ENCODE measurements around the gene BRD3. TPM values are rescaled to one million over a fixed set of nuclear protein-coding genes. Genes with fewer than 3 reads are reported as not detected.

Gene BRD3
- total and polyA plus RNA-seq, 3 experiments from 2014 or later, result 35.5 to 41.5 (median 39.4) TPM

GRCh38 chr9:133998915-133999595 is 68.8 kb downstream of the BRD3 start:
- H3K27ac ChIP-seq (ENCODE audit: low read depth, low read length), result no peak overlapping the region
- H3K36me3 ChIP-seq (ENCODE audit: insufficient read depth, low read length), result no peaks in the 10 kb centered on the region
- no peak overlapping the region for H3K27ac Mint-ChIP-seq
- ChIA-PET CTCF (no interaction called here), POLR2A (no interaction called here)
- no peak for DNase-seq
- peaks cover 3% of the 10 kb centered on the region for H3K4me1 ChIP-seq (ENCODE audit: insufficient read depth, low read length)
- no peaks in the 10 kb centered on the region for H3K27me3 ChIP-seq (ENCODE audit: insufficient read depth, low read length, poor library complexity, severe bottlenecking)
- peaks cover 9 to 16% of the 10 kb centered on the region in 2 donors for H3K27me3 Mint-ChIP-seq
- no peaks in the 10 kb centered on the region for H3K9me3 ChIP-seq (ENCODE audit: low read length)
- H3K4me3 ChIP-seq (ENCODE audit: low read length), result no peak overlapping the region
- peaks cover 0 to 4% (median 0%) of the 10 kb centered on the region in 3 donors for H3K4me1 Mint-ChIP-seq
- no peaks in the 10 kb centered on the region for H3K9me3 Mint-ChIP-seq
- H3K36me3 Mint-ChIP-seq, result no peaks in the 10 kb centered on the region
- no peak overlapping the region for H3K4me3 Mint-ChIP-seq

GRCh38 chr9:133997584-133997983 is 70.2 kb downstream of the BRD3 start:
- Histone ChIP-seq H3K4me1 (ENCODE audit: insufficient read depth, low read length) (peaks cover 11% of the 10 kb centered on the region), H3K9me3 (ENCODE audit: low read length) (no peaks in the 10 kb centered on the region), H3K36me3 (ENCODE audit: insufficient read depth, low read length) (no peaks in the 10 kb centered on the region), H3K4me3 (ENCODE audit: low read length) (no peak overlapping the region), H3K27me3 (ENCODE audit: insufficient read depth, low read length, poor library complexity, severe bottlenecking) (no peaks in the 10 kb centered on the region), H3K27ac (ENCODE audit: low read depth, low read length) (no peak overlapping the region)
- DNase-seq, result no peak
- Mint-ChIP-seq H3K27me3 (peaks cover 7 to 12% of the 10 kb centered on the region in 2 donors), H3K36me3 (no peaks in the 10 kb centered on the region), H3K27ac (no peak overlapping the region), H3K4me3 (no peak overlapping the region), H3K9me3 (no peaks in the 10 kb centered on the region), H3K4me1 (peaks cover 0 to 11% (median 1%) of the 10 kb centered on the region in 3 donors)
- ChIA-PET POLR2A (no interaction called here), CTCF (interaction anchor here (1.2 to 4.8 kb wide), 3 partner anchors 26 to 211 kb away, joined by 3 to 57 read pairs (median 3); no protein-coding TSS in a partner anchor)

GRCh38 chr9:133996531-133997520 is 71.0 kb downstream of the BRD3 start:
- DNase-seq, result no peak
- Histone ChIP-seq H3K9me3 (ENCODE audit: low read length) (no peaks in the 10 kb centered on the region), H3K4me3 (ENCODE audit: low read length) (no peak overlapping the region), H3K27me3 (ENCODE audit: insufficient read depth, low read length, poor library complexity, severe bottlenecking) (no peaks in the 10 kb centered on the region), H3K4me1 (ENCODE audit: insufficient read depth, low read length) (peaks cover 11% of the 10 kb centered on the region), H3K27ac (ENCODE audit: low read depth, low read length) (no peak overlapping the region), H3K36me3 (ENCODE audit: insufficient read depth, low read length) (no peaks in the 10 kb centered on the region)
- Mint-ChIP-seq H3K36me3 (no peaks in the 10 kb centered on the region), H3K9me3 (no peaks in the 10 kb centered on the region), H3K27me3 (peaks cover 5 to 7% of the 10 kb centered on the region in 2 donors), H3K4me3 (peak overlapping the region in 1 of 7 donors; percentile 66), H3K4me1 (peaks cover 0 to 11% (median 1%) of the 10 kb centered on the region in 3 donors), H3K27ac (no peak overlapping the region)
- ChIA-PET CTCF (interaction anchor here (1.2 to 4.8 kb wide), 3 partner anchors 26 to 211 kb away, joined by 3 to 57 read pairs (median 3); no protein-coding TSS in a partner anchor), POLR2A (no interaction called here)

- ChIA-PET POLR2A (no interaction called here), CTCF (interaction anchor here (0.7 to 4.8 kb wide), 10 partner anchors 12 to 222 kb away, joined by 3 to 94 read pairs (median 4); no protein-coding TSS in a partner anchor)
- no peak for DNase-seq
Observed at GRCh38 chr9:133995012-133995896, 72.6 kb downstream of the BRD3 start.

GRCh38 chr9:133994353-133995011 is 73.3 kb downstream of the BRD3 start:
- Mint-ChIP-seq H3K9me3 (no peaks in the 10 kb centered on the region), H3K4me3 (peak overlapping the region in 6 of 7 donors; percentile 51 to 87 (median 70)), H3K4me1 (peaks cover 0 to 15% (median 1%) of the 10 kb centered on the region in 3 donors), H3K27me3 (peaks cover 5 to 11% of the 10 kb centered on the region in 2 donors), H3K36me3 (no peaks in the 10 kb centered on the region), H3K27ac (peak overlapping the region in 1 of 8 donors; percentile 52)
- H3K4me1 ChIP-seq (ENCODE audit: insufficient read depth, low read length), result peaks cover 11% of the 10 kb centered on the region
- CTCF ChIA-PET, result interaction anchor here (0.7 to 4.8 kb wide), 20 partner anchors 8 to 252 kb away, joined by 3 to 94 read pairs (median 3); no protein-coding TSS in a partner anchor
- no peak overlapping the region for H3K27ac ChIP-seq (ENCODE audit: low read depth, low read length)
- DNase-seq, result peak; percentile 60 to 74 (median 65)
- H3K36me3 ChIP-seq (ENCODE audit: insufficient read depth, low read length), result no peaks in the 10 kb centered on the region
- no peak overlapping the region for H3K4me3 ChIP-seq (ENCODE audit: low read length)
- POLR2A ChIA-PET, result interaction anchor here (0.7 kb wide), 1 partner anchor 212 kb away, joined by 3 read pairs; no protein-coding TSS in a partner anchor
- no peaks in the 10 kb centered on the region for H3K27me3 ChIP-seq (ENCODE audit: insufficient read depth, low read length, poor library complexity, severe bottlenecking)
- no peaks in the 10 kb centered on the region for H3K9me3 ChIP-seq (ENCODE audit: low read length)

More at GRCh38 chr9:133995012-133995896, 72.6 kb downstream of the BRD3 start:
- no peaks in the 10 kb centered on the region for H3K36me3 Mint-ChIP-seq
- H3K36me3 ChIP-seq (ENCODE audit: insufficient read depth, low read length), result no peaks in the 10 kb centered on the region
- H3K27me3 ChIP-seq (ENCODE audit: insufficient read depth, low read length, poor library complexity, severe bottlenecking), result no peaks in the 10 kb centered on the region
- H3K27ac Mint-ChIP-seq, result no peak overlapping the region
- peaks cover 11% of the 10 kb centered on the region for H3K4me1 ChIP-seq (ENCODE audit: insufficient read depth, low read length)
- H3K4me3 ChIP-seq (ENCODE audit: low read length), result no peak overlapping the region
- H3K4me1 Mint-ChIP-seq, result peaks cover 0 to 15% (median 1%) of the 10 kb centered on the region in 3 donors
- peaks cover 7 to 10% of the 10 kb centered on the region in 2 donors for H3K27me3 Mint-ChIP-seq
- no peaks in the 10 kb centered on the region for H3K9me3 Mint-ChIP-seq
- no peak overlapping the region for H3K27ac ChIP-seq (ENCODE audit: low read depth, low read length)
- H3K4me3 Mint-ChIP-seq, result peak overlapping the region in 1 of 7 donors; percentile 42
- no peaks in the 10 kb centered on the region for H3K9me3 ChIP-seq (ENCODE audit: low read length)

GRCh38 chr9:133993635-133994253 is 74.1 kb downstream of the BRD3 start:
- H3K27ac Mint-ChIP-seq, result peak overlapping the region in 1 of 8 donors; percentile 52
- Histone ChIP-seq H3K36me3 (ENCODE audit: insufficient read depth, low read length) (no peaks in the 10 kb centered on the region), H3K4me1 (ENCODE audit: insufficient read depth, low read length) (peaks cover 11% of the 10 kb centered on the region), H3K27ac (ENCODE audit: low read depth, low read length) (no peak overlapping the region), H3K4me3 (ENCODE audit: low read length) (peak overlapping the region; percentile 73), H3K9me3 (ENCODE audit: low read length) (no peaks in the 10 kb centered on the region), H3K27me3 (ENCODE audit: insufficient read depth, low read length, poor library complexity, severe bottlenecking) (no peaks in the 10 kb centered on the region)
- ChIA-PET CTCF (interaction anchor here (0.8 to 4.8 kb wide), 17 partner anchors 8 to 252 kb away, joined by 3 to 94 read pairs (median 3); no protein-coding TSS in a partner anchor), POLR2A (interaction anchor here (0.6 to 1.2 kb wide), 2 partner anchors 32 to 1049 kb away, joined by 4 to 8 read pairs; partner anchors contain the start of gene BRD3OS)
- no peak for DNase-seq
- H3K4me1 Mint-ChIP-seq, result peaks cover 0 to 15% (median 1%) of the 10 kb centered on the region in 3 donors
- H3K36me3 Mint-ChIP-seq, result no peaks in the 10 kb centered on the region
- H3K27me3 Mint-ChIP-seq, result peaks cover 8 to 11% of the 10 kb centered on the region in 2 donors
- peak overlapping the region; percentile 78 to 87 (median 83) for H3K4me3 Mint-ChIP-seq
- H3K9me3 Mint-ChIP-seq, result no peaks in the 10 kb centered on the region
